ENCODE results near the gene SERPINA5.

DNA sequence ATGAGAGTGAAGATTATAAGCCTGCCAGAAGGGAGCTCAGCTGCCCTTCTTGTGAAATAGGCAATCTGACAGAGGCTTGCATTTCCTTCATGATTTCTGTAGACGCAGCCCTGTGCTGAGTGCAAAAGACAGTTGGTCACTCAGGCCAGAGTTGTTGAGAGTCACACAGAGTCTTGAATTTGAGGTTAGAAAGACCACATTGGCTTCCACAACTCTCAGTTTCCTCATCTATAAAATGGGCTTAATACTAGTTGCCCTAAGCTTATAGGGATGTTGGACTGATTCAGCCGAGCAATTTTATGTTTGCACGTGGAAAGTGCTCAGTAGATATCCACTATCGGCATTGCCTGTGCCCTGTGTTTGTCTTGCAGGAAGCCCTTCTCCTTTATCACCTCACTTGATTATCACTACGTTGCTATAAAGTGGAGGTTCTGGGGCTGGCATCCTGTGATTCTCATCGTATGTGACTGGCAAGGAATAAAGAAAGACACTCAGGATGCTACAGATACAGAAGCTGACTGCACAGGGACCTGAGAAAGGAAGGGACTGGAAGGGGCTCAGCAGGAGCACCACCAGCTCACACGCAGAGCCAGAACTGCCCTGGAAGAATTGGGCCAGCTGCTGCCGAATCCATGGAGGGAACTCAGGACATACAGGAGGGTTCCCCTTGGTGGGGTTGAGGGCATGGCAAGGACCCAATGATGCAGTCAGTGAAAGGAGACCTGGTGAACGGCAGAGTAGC lies 39.8 kb upstream of the SERPINA5 start:
- no peak for TF ChIP-seq POLR2A (IDR thresholded peaks at IDR 0.05)
- TF ChIP-seq, protein P1, sequence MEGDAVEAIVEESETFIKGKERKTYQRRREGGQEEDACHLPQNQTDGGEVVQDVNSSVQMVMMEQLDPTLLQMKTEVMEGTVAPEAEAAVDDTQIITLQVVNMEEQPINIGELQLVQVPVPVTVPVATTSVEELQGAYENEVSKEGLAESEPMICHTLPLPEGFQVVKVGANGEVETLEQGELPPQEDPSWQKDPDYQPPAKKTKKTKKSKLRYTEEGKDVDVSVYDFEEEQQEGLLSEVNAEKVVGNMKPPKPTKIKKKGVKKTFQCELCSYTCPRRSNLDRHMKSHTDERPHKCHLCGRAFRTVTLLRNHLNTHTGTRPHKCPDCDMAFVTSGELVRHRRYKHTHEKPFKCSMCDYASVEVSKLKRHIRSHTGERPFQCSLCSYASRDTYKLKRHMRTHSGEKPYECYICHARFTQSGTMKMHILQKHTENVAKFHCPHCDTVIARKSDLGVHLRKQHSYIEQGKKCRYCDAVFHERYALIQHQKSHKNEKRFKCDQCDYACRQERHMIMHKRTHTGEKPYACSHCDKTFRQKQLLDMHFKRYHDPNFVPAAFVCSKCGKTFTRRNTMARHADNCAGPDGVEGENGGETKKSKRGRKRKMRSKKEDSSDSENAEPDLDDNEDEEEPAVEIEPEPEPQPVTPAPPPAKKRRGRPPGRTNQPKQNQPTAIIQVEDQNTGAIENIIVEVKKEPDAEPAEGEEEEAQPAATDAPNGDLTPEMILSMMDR (IDR thresholded peaks at IDR 0.05), result no peak
